GM23338 (cell line): ENCODE data around the gene TTC39B.

Experiments used
- CREB1 ChIP-seq: fragments of 250-450 bp; sonication (Bioruptor Pico); IDR thresholded peaks from 2 replicates; pipeline ENCODE4 v1.5.0; 2020; ENCODE audit warnings: low read depth, mild to moderate bottlenecking, moderate library complexity
- EZH2 ChIP-seq: fragments of 200-600 bp; sonication (generic); IDR thresholded peaks from one replicate; pipeline ENCODE4 v1.8.0; 2017; ENCODE audit warnings: antibody characterized with exemption, mild to moderate bottlenecking, low read depth; ENCODE audit not compliant: unreplicated experiment
- EZH2phosphoT487 ChIP-seq: fragments of 200-600 bp; sonication (generic); IDR thresholded peaks from one replicate; pipeline ENCODE4 v1.8.1; 2018; ENCODE audit warnings: antibody characterized with exemption; ENCODE audit not compliant: unreplicated experiment
- JUNB ChIP-seq: IDR thresholded peaks from one replicate; pipeline ENCODE4 v1.6.1; 2016; ENCODE audit warnings: antibody characterized with exemption; ENCODE audit not compliant: unreplicated experiment
- NANOG ChIP-seq: IDR thresholded peaks from 2 replicates; pipeline ENCODE4 v1.6.1; 2016; ENCODE audit warnings: antibody characterized with exemption, borderline replicate concordance
- POLR2AphosphoS5 ChIP-seq: IDR thresholded peaks from 2 replicates; pipeline ENCODE4 v1.6.1; 2016; ENCODE audit warnings: antibody characterized with exemption, low read depth
- STAT1 ChIP-seq: IDR thresholded peaks from one replicate; pipeline ENCODE4 v1.6.1; 2016; ENCODE audit warnings: antibody characterized with exemption; ENCODE audit not compliant: unreplicated experiment
- ZNF114 ChIP-seq: fragments of 250-450 bp; sonication (Bioruptor Pico); IDR thresholded peaks from 2 replicates; pipeline ENCODE4 v1.5.0; 2020; ENCODE audit warnings: mild to moderate bottlenecking, moderate library complexity
- ZNF331 ChIP-seq: fragments of 250-450 bp; sonication (Bioruptor Pico); IDR thresholded peaks from 2 replicates; pipeline ENCODE4 v1.5.0; 2020; ENCODE audit warnings: low read depth, mild to moderate bottlenecking, moderate library complexity
- TF ChIP-seq, protein P1 (sequence below), 2 experiments: fragments of 200-600 bp in 1 of 2; sonication (generic) in 1 of 2; conservative IDR thresholded peaks; 2 replicates each; pipeline versions ENCODE4 v1.5.1 to v1.6.1; 2016 to 2017; ENCODE audit warnings: antibody characterized with exemption in 2 of 2, low read depth in 2 of 2, mild to moderate bottlenecking in 2 of 2, moderate library complexity in 1 of 2
- TF ChIP-seq, protein P2 (sequence below): IDR thresholded peaks from one replicate; pipeline ENCODE4 v1.6.1; 2018; ENCODE audit warnings: antibody characterized with exemption; ENCODE audit not compliant: unreplicated experiment
- TF ChIP-seq, protein P3 (sequence below): fragments of 250-450 bp; sonication (Bioruptor Pico); IDR thresholded peaks from 2 replicates; pipeline ENCODE4 v1.5.0; 2020; ENCODE audit warnings: mild to moderate bottlenecking, moderate library complexity
- TF ChIP-seq, protein P4 (sequence below): IDR thresholded peaks from 2 replicates; pipeline ENCODE4 v1.6.1; 2016; ENCODE audit warnings: antibody characterized with exemption

DNA sequence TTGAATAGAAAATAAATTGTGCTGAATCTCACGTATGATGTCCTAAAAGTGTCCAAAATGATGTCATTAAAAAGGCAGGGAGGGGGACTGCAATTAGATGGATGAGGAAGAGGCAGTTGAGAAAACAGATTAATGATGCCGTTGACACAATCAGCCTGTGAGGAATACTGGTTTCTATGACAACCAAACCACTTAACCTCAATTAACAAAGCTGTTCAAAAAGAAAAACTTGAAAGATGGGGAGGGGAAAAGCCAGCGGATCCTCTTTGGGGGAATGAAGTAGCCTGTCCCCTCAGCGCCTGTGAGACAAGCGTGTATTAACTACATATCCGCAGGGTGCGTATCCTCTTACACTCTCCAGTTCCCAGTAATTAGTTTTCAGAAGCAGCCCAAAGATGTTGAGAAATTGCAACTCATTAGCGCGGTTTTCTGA, 160.7 kb downstream of the TTC39B start:
- TF ChIP-seq, protein P1, sequence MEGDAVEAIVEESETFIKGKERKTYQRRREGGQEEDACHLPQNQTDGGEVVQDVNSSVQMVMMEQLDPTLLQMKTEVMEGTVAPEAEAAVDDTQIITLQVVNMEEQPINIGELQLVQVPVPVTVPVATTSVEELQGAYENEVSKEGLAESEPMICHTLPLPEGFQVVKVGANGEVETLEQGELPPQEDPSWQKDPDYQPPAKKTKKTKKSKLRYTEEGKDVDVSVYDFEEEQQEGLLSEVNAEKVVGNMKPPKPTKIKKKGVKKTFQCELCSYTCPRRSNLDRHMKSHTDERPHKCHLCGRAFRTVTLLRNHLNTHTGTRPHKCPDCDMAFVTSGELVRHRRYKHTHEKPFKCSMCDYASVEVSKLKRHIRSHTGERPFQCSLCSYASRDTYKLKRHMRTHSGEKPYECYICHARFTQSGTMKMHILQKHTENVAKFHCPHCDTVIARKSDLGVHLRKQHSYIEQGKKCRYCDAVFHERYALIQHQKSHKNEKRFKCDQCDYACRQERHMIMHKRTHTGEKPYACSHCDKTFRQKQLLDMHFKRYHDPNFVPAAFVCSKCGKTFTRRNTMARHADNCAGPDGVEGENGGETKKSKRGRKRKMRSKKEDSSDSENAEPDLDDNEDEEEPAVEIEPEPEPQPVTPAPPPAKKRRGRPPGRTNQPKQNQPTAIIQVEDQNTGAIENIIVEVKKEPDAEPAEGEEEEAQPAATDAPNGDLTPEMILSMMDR (conservative IDR thresholded peaks at IDR 0.05; ENCODE audit: low read depth in 2 of 2): no peak
- TF ChIP-seq EZH2 (no peak), EZH2phosphoT487 (no peak), POLR2AphosphoS5 (no peak), NANOG (no peak), JUNB (no peak), ZNF331 (no peak), ZNF114 (no peak), CREB1 (CRISPR knock-in tag) (no peak), STAT1 (no peak)
- TF ChIP-seq, protein P2, sequence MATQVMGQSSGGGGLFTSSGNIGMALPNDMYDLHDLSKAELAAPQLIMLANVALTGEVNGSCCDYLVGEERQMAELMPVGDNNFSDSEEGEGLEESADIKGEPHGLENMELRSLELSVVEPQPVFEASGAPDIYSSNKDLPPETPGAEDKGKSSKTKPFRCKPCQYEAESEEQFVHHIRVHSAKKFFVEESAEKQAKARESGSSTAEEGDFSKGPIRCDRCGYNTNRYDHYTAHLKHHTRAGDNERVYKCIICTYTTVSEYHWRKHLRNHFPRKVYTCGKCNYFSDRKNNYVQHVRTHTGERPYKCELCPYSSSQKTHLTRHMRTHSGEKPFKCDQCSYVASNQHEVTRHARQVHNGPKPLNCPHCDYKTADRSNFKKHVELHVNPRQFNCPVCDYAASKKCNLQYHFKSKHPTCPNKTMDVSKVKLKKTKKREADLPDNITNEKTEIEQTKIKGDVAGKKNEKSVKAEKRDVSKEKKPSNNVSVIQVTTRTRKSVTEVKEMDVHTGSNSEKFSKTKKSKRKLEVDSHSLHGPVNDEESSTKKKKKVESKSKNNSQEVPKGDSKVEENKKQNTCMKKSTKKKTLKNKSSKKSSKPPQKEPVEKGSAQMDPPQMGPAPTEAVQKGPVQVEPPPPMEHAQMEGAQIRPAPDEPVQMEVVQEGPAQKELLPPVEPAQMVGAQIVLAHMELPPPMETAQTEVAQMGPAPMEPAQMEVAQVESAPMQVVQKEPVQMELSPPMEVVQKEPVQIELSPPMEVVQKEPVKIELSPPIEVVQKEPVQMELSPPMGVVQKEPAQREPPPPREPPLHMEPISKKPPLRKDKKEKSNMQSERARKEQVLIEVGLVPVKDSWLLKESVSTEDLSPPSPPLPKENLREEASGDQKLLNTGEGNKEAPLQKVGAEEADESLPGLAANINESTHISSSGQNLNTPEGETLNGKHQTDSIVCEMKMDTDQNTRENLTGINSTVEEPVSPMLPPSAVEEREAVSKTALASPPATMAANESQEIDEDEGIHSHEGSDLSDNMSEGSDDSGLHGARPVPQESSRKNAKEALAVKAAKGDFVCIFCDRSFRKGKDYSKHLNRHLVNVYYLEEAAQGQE: no peak
- TF ChIP-seq, protein P3, sequence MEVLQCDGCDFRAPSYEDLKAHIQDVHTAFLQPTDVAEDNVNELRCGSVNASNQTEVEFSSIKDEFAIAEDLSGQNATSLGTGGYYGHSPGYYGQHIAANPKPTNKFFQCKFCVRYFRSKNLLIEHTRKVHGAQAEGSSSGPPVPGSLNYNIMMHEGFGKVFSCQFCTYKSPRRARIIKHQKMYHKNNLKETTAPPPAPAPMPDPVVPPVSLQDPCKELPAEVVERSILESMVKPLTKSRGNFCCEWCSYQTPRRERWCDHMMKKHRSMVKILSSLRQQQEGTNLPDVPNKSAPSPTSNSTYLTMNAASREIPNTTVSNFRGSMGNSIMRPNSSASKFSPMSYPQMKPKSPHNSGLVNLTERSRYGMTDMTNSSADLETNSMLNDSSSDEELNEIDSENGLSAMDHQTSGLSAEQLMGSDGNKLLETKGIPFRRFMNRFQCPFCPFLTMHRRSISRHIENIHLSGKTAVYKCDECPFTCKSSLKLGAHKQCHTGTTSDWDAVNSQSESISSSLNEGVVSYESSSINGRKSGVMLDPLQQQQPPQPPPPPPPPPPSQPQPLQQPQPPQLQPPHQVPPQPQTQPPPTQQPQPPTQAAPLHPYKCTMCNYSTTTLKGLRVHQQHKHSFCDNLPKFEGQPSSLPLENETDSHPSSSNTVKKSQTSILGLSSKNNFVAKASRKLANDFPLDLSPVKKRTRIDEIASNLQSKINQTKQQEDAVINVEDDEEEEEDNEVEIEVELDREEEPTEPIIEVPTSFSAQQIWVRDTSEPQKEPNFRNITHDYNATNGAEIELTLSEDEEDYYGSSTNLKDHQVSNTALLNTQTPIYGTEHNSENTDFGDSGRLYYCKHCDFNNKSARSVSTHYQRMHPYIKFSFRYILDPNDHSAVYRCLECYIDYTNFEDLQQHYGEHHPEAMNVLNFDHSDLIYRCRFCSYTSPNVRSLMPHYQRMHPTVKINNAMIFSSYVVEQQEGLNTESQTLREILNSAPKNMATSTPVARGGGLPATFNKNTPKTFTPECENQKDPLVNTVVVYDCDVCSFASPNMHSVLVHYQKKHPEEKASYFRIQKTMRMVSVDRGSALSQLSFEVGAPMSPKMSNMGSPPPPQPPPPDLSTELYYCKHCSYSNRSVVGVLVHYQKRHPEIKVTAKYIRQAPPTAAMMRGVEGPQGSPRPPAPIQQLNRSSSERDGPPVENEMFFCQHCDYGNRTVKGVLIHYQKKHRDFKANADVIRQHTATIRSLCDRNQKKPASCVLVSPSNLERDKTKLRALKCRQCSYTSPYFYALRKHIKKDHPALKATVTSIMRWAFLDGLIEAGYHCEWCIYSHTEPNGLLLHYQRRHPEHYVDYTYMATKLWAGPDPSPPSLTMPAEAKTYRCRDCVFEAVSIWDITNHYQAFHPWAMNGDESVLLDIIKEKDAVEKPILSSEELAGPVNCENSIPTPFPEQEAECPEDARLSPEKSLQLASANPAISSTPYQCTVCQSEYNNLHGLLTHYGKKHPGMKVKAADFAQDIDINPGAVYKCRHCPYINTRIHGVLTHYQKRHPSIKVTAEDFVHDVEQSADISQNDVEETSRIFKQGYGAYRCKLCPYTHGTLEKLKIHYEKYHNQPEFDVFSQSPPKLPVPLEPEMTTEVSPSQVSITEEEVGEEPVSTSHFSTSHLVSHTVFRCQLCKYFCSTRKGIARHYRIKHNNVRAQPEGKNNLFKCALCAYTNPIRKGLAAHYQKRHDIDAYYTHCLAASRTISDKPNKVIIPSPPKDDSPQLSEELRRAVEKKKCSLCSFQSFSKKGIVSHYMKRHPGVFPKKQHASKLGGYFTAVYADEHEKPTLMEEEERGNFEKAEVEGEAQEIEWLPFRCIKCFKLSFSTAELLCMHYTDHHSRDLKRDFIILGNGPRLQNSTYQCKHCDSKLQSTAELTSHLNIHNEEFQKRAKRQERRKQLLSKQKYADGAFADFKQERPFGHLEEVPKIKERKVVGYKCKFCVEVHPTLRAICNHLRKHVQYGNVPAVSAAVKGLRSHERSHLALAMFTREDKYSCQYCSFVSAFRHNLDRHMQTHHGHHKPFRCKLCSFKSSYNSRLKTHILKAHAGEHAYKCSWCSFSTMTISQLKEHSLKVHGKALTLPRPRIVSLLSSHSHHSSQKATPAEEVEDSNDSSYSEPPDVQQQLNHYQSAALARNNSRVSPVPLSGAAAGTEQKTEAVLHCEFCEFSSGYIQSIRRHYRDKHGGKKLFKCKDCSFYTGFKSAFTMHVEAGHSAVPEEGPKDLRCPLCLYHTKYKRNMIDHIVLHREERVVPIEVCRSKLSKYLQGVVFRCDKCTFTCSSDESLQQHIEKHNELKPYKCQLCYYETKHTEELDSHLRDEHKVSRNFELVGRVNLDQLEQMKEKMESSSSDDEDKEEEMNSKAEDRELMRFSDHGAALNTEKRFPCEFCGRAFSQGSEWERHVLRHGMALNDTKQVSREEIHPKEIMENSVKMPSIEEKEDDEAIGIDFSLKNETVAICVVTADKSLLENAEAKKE: no peak
- TF ChIP-seq, protein P4, sequence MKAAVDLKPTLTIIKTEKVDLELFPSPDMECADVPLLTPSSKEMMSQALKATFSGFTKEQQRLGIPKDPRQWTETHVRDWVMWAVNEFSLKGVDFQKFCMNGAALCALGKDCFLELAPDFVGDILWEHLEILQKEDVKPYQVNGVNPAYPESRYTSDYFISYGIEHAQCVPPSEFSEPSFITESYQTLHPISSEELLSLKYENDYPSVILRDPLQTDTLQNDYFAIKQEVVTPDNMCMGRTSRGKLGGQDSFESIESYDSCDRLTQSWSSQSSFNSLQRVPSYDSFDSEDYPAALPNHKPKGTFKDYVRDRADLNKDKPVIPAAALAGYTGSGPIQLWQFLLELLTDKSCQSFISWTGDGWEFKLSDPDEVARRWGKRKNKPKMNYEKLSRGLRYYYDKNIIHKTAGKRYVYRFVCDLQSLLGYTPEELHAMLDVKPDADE: no peak
